ENCODE results near the gene CORO2B. TPM values are rescaled to one million over a fixed set of nuclear protein-coding genes. Genes with fewer than 3 reads are reported as not detected.

The CORO2B gene
- total and polyA plus RNA-seq, 9 of the 15 experiments (the other 6 are each of a cell fraction or from before 2014, with no cell fraction given), result not detected

GRCh38 chr15:68608844-68609232 is 30.0 kb downstream of the CORO2B start (continued):
- TF ChIP-seq FOXP4 (CRISPR knock-in tag; IDR thresholded peaks at IDR 0.05; ENCODE audit: borderline replicate concordance), result no peak
- no peak for TF ChIP-seq CEBPB (tag; IDR thresholded peaks at IDR 0.05)
- no peak for TF ChIP-seq RBM15 (IDR thresholded peaks at IDR 0.05; ENCODE audit: insufficient read depth, low read length)
- TF ChIP-seq CLOCK (CRISPR knock-in tag; IDR thresholded peaks at IDR 0.05; ENCODE audit: borderline replicate concordance), result no peak
- no peak for TF ChIP-seq MGA (IDR thresholded peaks at IDR 0.05)
- no peak for TF ChIP-seq UBTF (IDR thresholded peaks at IDR 0.05; ENCODE audit: borderline replicate concordance in 1 of 2, low read depth in 2 of 2, low read length in 2 of 2)
- no peak for TF ChIP-seq WHSC1 (IDR thresholded peaks at IDR 0.05; ENCODE audit: low read length)
- no peak for TF ChIP-seq ZNF764 (CRISPR knock-in tag; IDR thresholded peaks at IDR 0.05; ENCODE audit: low read depth)

Measured in K562 (cell line).